ENCODE data around the gene MT1F. TPM values are rescaled to one million over a fixed set of nuclear protein-coding genes. Genes with fewer than 3 reads are reported as not detected.

Gene MT1F
- total RNA-seq, 1 donor from 2014 or later, result not detected

GRCh38 chr16:56681939-56682702 is 24.4 kb downstream of the MT1F start, which contains the start of gene MT1X:
TSS of gene MT1X (plus strand) at chr16:56682470. CDS start at chr16:56682541, 71 bp downstream.
- DNase-seq (ENCODE audit: low read depth) (peak; percentile 76), FAIRE-seq (no peak)
- H3K27ac ChIP-seq (ENCODE audit: low read depth, low read length), result peak within 1 kb of the TSS; percentile 40
- H3K27me3 ChIP-seq (ENCODE audit: insufficient read depth, low read length), result peaks cover 5% of the 10 kb centered on the region
- no peaks in the 10 kb centered on the region for H4K20me1 ChIP-seq (ENCODE audit: insufficient read depth, low read length)
- peaks cover 3% of the 10 kb centered on the region for H3K9me3 ChIP-seq (ENCODE audit: insufficient read depth, low read depth, low read length)
- peak within 1 kb of the TSS; percentile 86 for H3K9ac ChIP-seq (ENCODE audit: low read length)
- peaks cover 14% of the 10 kb centered on the region for H3K4me1 ChIP-seq (ENCODE audit: insufficient read depth, low read length)
- Mint-ChIP-seq H3K27ac (ENCODE audit: unreplicated experiment) (peak within 1 kb of the TSS; percentile 63), H3K4me3 (ENCODE audit: unreplicated experiment) (peak within 1 kb of the TSS; percentile 86), H3K4me1 (ENCODE audit: low read depth, unreplicated experiment) (peaks cover 3% of the 10 kb centered on the region), H3K36me3 (ENCODE audit: low read depth, unreplicated experiment) (peaks cover 3% of the 10 kb centered on the region), H3K9me3 (ENCODE audit: unreplicated experiment) (peaks cover 10% of the 10 kb centered on the region), H3K27me3 (ENCODE audit: low read depth, unreplicated experiment) (peaks cover 54% of the 10 kb centered on the region)
- H3K36me3 ChIP-seq (ENCODE audit: insufficient read depth, low read length), result no peaks in the 10 kb centered on the region
- H2AFZ ChIP-seq (ENCODE audit: low read depth, low read length), result peak within 1 kb of the TSS; percentile 94
- H3K79me2 ChIP-seq (ENCODE audit: insufficient read depth, low read length), result no peaks in the 10 kb centered on the region
- TF ChIP-seq CTCF (IDR thresholded peaks at IDR 0.05; ENCODE audit: insufficient read depth, low read depth, low read length), result no peak
- TF ChIP-seq EZH2 (IDR thresholded peaks at IDR 0.05; ENCODE audit: insufficient read depth, low read length), result no peak
- H3K4me2 ChIP-seq (ENCODE audit: low read length), result peak within 1 kb of the TSS; percentile 95
- peak within 1 kb of the TSS; percentile 80 for H3K4me3 ChIP-seq (ENCODE audit: insufficient read depth, low read depth, low read length)

GRCh38 chr16:56682703-56683397 is 25.1 kb downstream of the MT1F start:
- no peak for FAIRE-seq
- Histone ChIP-seq H3K27ac (ENCODE audit: low read depth, low read length) (peak overlapping the region; percentile 40), H3K36me3 (ENCODE audit: insufficient read depth, low read length) (no peaks in the 10 kb centered on the region), H2AFZ (ENCODE audit: low read depth, low read length) (peak overlapping the region; percentile 94), H3K4me2 (ENCODE audit: low read length) (peak overlapping the region; percentile 95), H3K27me3 (ENCODE audit: insufficient read depth, low read length) (no peaks in the 10 kb centered on the region), H3K4me1 (ENCODE audit: insufficient read depth, low read length) (peaks cover 14% of the 10 kb centered on the region), H3K9ac (ENCODE audit: low read length) (peak overlapping the region; percentile 86), H3K9me3 (ENCODE audit: insufficient read depth, low read depth, low read length) (peaks cover 3% of the 10 kb centered on the region), H4K20me1 (ENCODE audit: insufficient read depth, low read length) (no peaks in the 10 kb centered on the region), H3K79me2 (ENCODE audit: insufficient read depth, low read length) (no peaks in the 10 kb centered on the region), H3K4me3 (ENCODE audit: insufficient read depth, low read depth, low read length) (peak overlapping the region; percentile 80)
- peaks cover 49% of the 10 kb centered on the region for H3K27me3 Mint-ChIP-seq (ENCODE audit: low read depth, unreplicated experiment)
- no peak for TF ChIP-seq EZH2 (IDR thresholded peaks at IDR 0.05; ENCODE audit: insufficient read depth, low read length)
- no peak for TF ChIP-seq CTCF (IDR thresholded peaks at IDR 0.05; ENCODE audit: insufficient read depth, low read depth, low read length)
- no peak for DNase-seq (ENCODE audit: low read depth)
- H3K36me3 Mint-ChIP-seq (ENCODE audit: low read depth, unreplicated experiment), result peaks cover 3% of the 10 kb centered on the region
- H3K27ac Mint-ChIP-seq (ENCODE audit: unreplicated experiment), result peak overlapping the region; percentile 62
- H3K4me3 Mint-ChIP-seq (ENCODE audit: unreplicated experiment), result peak overlapping the region; percentile 86
- peaks cover 14% of the 10 kb centered on the region for H3K9me3 Mint-ChIP-seq (ENCODE audit: unreplicated experiment)
- peaks cover 3% of the 10 kb centered on the region for H3K4me1 Mint-ChIP-seq (ENCODE audit: low read depth, unreplicated experiment)

Data from astrocyte (in vitro differentiated cells and primary cell).